GM19043 (cell line): ENCODE data around the gene CLEC7A.

Experiments used
- ATAC-seq: cut with Tn5 transposase; IDR thresholded peaks from one replicate; pipeline ENCODE4 v1.9.1; 2021; ENCODE audit warnings: low read depth; ENCODE audit not compliant: unreplicated experiment

Gene CLEC7A

GRCh38 chr12:10130042-10130441, at the start of gene CLEC7A:
TSS of gene CLEC7A (minus strand) at chr12:10130199. CDS start at chr12:10130082, 117 bp downstream.
- ATAC-seq = peak; percentile 92

- no peak for ATAC-seq
Measured at GRCh38 chr12:10179776-10180181, 49.8 kb upstream of the CLEC7A start.

- no peak for ATAC-seq
Measured at GRCh38 chr12:10178821-10179220, 48.8 kb upstream of the CLEC7A start, which contains the start of gene TMEM52B. TSS of gene TMEM52B (plus strand) at chr12:10179032. CDS start at chr12:10179575, 543 bp downstream.

DNA sequence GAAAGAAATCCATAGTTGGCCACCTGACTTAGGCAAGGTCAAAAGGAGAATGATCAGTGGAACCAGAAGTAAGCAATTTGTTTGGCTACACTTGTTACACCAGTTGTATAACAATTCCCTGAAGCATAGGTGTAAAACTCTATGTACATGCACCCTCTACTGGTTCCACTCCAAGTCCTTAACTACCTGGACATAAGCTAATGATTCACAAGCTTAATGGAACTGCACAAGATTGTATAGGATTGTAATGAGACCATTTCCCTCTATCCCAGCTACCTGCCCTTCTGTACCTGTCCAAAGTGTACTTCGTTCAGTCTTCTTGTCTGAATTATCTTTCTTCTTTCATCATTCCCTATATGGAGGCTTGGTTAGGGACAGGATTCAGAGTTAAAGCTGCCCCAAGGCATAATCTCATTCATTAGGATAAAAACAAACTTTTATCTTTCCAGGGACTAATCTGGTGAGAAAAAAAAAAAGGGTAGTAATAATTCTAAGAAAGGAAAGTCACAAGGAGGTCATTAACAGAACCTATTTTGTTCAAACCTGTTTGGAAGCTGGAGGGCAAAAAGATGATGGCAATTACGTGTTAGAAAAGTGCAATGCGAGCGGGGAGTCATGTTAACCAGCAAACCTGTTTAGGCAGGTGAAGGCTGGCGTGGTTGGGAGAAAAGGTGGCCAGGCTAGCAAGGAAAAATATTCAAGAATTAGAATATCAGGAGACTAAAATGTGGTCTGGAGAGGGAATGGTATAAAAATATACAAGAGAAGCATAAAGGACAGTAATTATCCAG, 46.0 kb upstream of the CLEC7A start:
- no peak for ATAC-seq

DNA sequence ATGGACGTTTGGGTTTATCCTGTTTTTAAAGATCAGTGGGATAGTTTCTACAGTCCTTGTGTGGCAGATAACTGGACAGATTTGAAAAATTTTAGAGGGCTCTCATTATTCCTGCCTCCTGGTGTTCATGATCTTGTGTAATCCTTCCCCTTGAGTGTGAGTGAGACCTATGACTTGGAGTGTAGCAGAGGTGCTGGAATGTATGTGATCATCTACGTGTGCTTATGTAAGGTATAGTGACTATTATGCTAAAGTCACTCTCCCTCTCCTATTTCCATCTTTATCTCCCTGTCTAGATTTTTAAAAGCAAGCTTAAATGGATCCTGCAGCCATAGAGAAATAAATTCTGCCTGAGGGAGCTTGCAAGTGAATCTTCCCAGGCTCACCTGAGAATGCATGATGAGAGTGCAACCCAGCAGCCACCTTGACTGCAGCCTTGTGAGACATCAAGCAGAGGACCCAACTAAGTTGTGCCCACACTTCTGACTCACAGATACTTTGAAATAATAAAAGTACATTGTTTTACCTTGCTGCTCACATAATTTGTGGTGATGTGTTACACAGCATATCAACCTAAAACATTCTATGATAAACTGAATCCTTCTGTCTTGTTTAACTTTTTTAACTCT, 45.1 kb upstream of the CLEC7A start:
- no peak for ATAC-seq

GRCh38 chr12:10171973-10172728, 42.2 kb upstream of the CLEC7A start, which contains the start of gene OLR1:
TSS of gene OLR1 (minus strand) at chr12:10172132. CDS start at chr12:10172077, 55 bp downstream.
- ATAC-seq = no peak

- no peak for ATAC-seq
Measured at GRCh38 chr12:10170216-10170615, 40.2 kb upstream of the CLEC7A start.

- ATAC-seq = no peak
Measured at GRCh38 chr12:10169104-10169503, 39.1 kb upstream of the CLEC7A start.

DNA sequence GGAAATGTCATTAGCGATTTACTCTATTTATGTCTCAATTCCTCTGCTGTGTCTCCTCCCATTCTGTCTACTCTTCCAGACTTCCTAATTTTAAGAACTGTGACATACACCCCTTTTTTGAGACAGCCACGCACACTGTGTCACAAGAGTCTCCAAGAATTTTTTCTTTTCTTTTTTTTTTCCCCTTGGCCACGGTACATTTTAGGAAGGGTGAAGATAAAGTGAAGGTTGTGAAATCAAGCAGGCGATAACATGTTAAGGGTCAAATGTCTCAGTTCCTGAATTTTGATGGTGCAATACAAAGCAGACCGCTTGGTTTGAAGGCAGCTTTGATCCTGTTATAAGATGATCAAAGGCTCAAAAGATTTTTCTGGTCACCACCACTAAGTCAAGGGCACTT, 37.6 kb upstream of the CLEC7A start:
- no peak for ATAC-seq

DNA sequence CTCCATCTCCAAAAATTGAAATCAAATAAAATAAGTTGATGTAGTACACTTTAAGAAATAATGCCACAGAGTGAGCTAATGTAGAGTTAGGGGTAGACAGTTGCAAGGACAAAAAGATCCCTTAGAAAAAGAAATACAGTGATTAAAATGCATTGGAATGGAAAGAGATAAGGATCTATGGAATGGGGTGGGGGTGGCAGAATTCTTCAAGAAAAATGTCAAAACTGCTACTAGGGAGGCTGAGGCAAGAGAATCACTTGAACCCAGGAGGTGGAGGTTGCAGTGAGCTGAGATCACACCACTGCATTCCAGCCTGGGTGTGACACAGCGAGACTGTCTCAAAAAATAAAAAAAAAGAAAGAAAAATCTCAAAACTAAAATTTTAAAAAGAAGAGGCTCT, 35.4 kb upstream of the CLEC7A start:
- no peak for ATAC-seq

DNA sequence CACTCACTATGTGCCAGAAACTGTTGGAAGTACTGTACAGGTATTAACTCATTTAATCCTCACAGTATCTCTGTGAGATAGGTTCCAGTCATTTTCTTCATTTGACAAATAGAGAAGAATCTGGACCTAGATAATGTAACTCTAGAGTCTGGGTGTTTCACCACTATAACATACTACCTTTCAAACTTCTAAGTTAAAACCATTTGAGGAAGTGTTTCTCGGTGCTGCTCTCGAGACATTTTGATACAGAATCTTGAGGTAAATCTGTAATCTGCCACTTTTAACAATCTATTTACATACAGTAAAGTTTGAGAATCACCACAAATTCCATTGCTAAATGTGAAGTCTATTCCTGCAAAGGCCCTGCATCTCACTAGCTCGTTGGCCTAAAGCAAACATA, 33.1 kb upstream of the CLEC7A start:
- no peak for ATAC-seq

- no peak for ATAC-seq
Measured at GRCh38 chr12:10160617-10161385, 30.8 kb upstream of the CLEC7A start.

GRCh38 chr12:10159280-10159679, 29.3 kb upstream of the CLEC7A start:
- no peak for ATAC-seq

DNA sequence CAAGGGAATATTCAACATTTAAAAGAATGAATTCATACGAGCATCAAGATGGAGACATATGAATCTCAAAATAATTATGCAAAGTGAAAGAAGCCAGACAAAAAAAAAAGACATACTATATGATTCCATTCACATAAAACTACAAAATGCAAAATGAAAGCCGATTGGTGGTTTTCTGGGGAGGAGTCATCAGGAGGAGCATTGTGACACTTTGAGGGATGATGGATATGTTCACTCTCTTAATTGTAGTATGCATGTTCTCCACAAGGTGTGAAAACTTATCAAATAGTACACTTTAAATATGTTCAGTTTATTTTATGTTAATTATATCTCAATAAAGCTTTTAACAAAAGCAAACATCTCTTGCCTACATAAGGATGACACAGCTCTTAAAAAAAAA, 28.4 kb upstream of the CLEC7A start:
- ATAC-seq = no peak

DNA sequence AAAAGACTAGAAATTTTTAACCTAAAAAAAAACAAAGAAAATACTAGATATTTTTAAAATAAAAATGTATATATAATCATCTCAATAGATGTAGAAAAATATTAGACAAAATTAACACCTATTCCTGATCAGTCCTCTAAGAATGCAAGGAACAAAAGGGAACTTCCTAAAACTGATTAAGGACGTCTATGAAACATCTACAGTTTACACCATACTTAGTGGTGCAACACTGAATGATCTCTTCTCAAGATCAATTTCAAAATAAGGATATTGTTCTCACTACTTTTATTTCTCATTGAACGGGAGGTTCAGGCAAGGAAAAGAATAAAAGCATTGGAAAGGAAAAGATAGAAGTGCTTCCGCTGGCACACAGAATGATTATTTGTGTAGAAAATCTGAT, 26.0 kb upstream of the CLEC7A start:
- ATAC-seq = no peak

GRCh38 chr12:10154145-10154496, 24.1 kb upstream of the CLEC7A start:
- no peak for ATAC-seq

DNA sequence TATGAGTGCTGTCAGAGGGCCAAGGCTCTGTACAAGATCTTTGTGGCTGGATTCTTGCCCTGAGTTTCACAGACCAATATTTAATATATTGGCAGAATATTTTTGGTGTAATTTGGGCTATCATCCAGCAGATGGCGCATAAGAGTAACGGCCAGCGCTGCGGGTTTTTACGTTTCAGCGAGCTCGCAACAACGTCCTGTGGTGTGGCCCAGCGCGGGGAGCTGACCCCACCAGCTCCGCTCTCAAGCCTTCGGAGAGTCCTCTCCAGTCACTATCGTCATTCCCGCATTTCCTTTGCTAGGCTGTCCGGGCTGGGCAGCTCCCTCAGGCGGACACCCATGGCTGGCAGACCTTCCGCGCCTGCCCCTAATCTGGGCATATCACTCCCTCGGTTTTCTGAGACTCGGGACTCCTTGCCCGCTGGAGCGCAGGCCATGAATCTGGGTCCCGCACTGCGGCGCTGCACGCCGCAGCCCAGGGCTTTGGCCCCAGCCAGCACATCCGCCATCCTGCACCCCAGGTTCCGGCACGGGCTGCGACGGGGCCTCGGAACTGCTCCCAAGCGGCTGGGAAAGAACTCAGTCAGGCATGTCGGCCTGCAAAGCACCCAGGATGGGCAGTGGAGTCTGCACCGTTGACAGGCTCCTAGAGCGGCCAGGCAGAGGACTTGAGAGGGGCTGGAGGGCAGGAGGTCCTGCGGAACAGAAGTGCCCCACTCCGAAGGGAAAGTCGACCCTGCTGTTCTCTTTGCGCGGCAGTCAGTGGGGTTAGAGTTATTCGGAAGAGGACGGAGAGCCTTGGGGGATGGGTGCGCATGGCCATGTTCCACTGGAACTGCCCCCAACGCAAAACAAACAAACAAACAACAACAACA, 23.5 kb upstream of the CLEC7A start:
- no peak for ATAC-seq

GRCh38 chr12:10151621-10152020, 21.6 kb upstream of the CLEC7A start:
- no peak for ATAC-seq

- no peak for ATAC-seq
Measured at GRCh38 chr12:10147714-10148403, 17.9 kb upstream of the CLEC7A start.
